Endothelial cell of umbilical vein (primary cell): Measurements from ENCODE around the gene PARK7.

Experiments
- EZH2 ChIP-seq: IDR thresholded peaks from 2 replicates; pipeline ENCODE4 v1.6.1; 2012; ENCODE audit warnings: borderline replicate concordance, low read depth, mild to moderate bottlenecking, moderate library complexity, low read length, inconsistent platforms; ENCODE audit not compliant: severe bottlenecking
- GATA2 ChIP-seq: IDR thresholded peaks from 2 replicates; pipeline ENCODE4 v1.7.0; 2011; ENCODE audit warnings: low read depth, mild to moderate bottlenecking, moderate library complexity, mixed read lengths, low read length; ENCODE audit not compliant: insufficient read length, insufficient read depth
- JUN ChIP-seq: IDR thresholded peaks from 2 replicates; pipeline ENCODE4 v1.6.1; 2011; ENCODE audit warnings: borderline replicate concordance, low read depth; ENCODE audit not compliant: insufficient read length, insufficient read depth
- MYC ChIP-seq: IDR thresholded peaks from one replicate; pipeline ENCODE4 v1.6.1; 2011; ENCODE audit warnings: mild to moderate bottlenecking, low read depth, low read length
- POLR2A ChIP-seq: IDR thresholded peaks from 2 replicates; pipeline ENCODE4 v1.6.1; 2012; ENCODE audit warnings: low read depth, mild to moderate bottlenecking, control low read depth, low read length
- TF ChIP-seq, protein P1 (sequence below), 2 donors: IDR thresholded peaks; 1 replicate in 1 of 2; 2 replicates in 1 of 2; pipeline ENCODE4 v1.5.1; 2011; ENCODE audit warnings: low read length in 2 of 2, mild to moderate bottlenecking in 2 of 2, moderate library complexity in 2 of 2, control low read depth in 1 of 2, inconsistent platforms in 1 of 2, low read depth in 1 of 2; ENCODE audit not compliant: insufficient read depth in 1 of 2; ENCODE audit errors: extremely low read depth in 1 of 2
- TF ChIP-seq, protein P2 (sequence below): IDR thresholded peaks from 2 replicates; pipeline ENCODE4 v1.6.1; 2011; ENCODE audit not compliant: insufficient read depth, insufficient read length

DNA sequence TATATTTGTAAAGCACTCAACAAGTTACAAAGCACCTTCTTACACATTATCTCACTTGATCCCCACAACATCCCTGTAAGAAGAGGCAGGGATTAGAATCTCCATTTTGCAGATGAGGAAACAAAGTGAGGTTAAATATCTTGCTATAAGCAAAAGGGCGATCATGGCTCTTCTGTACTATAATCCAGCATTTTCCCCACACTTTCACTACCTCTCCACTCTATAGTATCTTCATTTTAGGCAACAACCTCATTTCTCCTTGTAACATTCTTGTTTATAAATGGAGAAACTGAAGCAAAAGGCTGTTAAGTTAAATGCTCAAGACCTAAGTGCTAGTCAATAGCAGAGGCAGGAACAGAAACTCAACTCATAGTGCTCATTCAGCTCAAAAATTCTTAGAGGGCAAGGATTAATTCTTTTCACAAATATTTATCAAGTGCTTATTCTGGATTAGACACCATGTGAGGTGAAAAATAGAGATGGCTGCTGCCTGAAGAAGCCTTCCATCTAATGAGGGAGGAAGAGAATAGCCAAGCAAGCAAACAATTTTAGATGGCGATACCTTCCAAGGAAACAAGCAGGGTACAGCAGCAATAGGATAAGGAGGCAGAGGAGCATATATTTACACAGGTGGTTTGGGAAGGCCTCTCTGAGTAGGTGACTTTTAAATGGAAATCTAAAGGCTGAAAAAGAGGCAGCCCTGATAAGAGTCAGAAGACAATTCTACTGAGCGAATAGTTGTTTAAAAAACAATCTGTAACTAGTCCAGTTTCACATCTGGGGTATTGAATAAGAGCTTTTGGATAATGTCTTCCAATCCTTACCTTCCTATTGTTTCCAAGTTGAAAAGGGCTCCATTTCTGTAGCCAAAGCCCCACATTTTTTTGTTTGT is 61.1 kb downstream of the PARK7 start:
- TF ChIP-seq EZH2, result no peak
- TF ChIP-seq, protein P1, sequence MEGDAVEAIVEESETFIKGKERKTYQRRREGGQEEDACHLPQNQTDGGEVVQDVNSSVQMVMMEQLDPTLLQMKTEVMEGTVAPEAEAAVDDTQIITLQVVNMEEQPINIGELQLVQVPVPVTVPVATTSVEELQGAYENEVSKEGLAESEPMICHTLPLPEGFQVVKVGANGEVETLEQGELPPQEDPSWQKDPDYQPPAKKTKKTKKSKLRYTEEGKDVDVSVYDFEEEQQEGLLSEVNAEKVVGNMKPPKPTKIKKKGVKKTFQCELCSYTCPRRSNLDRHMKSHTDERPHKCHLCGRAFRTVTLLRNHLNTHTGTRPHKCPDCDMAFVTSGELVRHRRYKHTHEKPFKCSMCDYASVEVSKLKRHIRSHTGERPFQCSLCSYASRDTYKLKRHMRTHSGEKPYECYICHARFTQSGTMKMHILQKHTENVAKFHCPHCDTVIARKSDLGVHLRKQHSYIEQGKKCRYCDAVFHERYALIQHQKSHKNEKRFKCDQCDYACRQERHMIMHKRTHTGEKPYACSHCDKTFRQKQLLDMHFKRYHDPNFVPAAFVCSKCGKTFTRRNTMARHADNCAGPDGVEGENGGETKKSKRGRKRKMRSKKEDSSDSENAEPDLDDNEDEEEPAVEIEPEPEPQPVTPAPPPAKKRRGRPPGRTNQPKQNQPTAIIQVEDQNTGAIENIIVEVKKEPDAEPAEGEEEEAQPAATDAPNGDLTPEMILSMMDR (IDR thresholded peaks at IDR 0.05; ENCODE audit: extremely low read depth in 1 of 2, insufficient read depth in 1 of 2, low read depth in 1 of 2, low read length in 2 of 2), result no peak
- no peak for TF ChIP-seq POLR2A
- TF ChIP-seq, protein P2, sequence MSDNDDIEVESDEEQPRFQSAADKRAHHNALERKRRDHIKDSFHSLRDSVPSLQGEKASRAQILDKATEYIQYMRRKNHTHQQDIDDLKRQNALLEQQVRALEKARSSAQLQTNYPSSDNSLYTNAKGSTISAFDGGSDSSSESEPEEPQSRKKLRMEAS, result no peak
- TF ChIP-seq JUN, result no peak
- no peak for TF ChIP-seq MYC
- TF ChIP-seq GATA2, result no peak
